HG03139 (cell line): ENCODE data around the gene NRXN3.
A peak's percentile ranks its signal among the peaks of the same experiment; 100 is the strongest.
"Not testable (repeated sequence)": the region's sequence is repeated elsewhere in the genome, so short reads cannot be mapped to it uniquely, and the experiment has no call there.

Experiments
- ATAC-seq: cut with Tn5 transposase; IDR thresholded peaks from one replicate; pipeline ENCODE4 v1.9.1; 2021; ENCODE audit not compliant: unreplicated experiment

Gene NRXN3

GRCh38 chr14:78479127-78479780 lies 309.1 kb downstream of the NRXN3 start:
- ATAC-seq, result no peak

DNA sequence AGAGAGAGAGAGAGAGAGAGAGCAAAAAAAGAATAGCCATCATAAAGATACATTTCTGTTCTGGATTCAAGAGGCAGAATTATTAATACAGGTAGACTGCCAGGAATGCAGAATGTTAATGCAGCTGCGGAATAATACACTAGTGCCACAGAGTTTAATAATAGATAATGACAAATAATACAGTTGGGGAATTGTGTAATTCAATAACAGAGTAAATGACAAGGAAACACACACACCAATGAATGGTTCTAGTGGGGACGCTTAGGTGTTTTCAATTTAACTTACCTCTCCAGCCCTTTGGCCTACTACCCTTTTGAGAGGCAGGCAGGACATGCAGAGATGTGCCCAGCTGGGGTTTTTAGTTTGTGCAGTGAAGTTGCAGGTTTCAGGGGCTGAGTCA lies 313.9 kb downstream of the NRXN3 start:
- ATAC-seq, result no peak

DNA sequence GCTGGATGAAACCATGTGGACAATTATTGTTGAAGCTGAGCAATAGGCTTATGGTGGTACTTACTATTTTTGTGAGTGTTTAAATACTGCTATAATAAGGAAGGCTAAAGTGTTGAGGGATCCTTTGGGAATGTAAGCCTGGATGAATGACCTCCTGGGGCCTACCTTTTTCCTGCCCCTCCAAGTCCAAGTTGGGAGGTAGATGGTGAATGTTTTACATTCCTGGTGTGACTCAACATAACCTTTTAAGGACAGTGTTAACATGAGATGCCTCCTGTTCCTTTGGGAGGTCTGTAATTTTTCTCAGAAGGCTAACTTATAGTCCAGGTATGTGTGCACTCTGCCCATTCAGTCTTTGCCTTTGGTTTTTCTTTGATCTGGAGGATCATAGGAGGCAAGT lies 315.9 kb downstream of the NRXN3 start:
- ATAC-seq, result no peak

DNA sequence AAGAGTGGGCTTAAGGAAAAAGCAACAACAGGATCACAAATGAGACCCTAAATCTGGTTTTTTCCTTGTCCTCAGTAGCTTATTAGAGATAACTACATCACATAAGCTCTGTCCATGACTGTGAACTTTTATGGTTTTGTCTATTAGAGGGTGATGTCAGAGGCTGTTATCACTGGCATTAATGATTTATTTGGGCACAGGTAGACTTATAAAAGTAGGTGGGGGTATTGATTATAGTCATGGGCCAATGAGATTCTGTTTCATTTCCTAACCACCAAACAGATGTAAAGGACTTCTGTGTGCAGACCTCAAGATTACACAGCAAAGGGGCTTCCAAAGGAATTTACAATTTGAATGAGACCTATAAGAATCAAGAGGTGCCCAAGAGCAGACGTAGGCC lies 316.4 kb downstream of the NRXN3 start:
- no peak for ATAC-seq

DNA sequence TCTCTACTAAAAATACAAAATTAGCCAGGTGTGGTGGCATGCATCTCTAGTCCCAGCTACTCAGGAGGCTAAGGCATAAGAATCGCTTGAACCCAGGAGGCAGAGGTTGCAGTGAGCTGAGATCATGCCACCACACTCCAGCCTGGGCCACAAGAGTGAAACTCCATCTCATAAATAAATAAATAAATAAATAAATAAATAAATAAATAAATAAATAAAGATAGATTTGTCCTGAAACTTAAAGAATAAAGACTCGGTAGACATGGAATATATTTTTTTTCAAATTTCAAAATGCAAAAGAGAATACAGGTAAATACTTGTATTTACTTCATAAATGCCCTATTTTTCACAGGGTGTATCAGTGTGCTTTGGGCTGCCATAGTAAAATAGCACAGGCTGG lies 317.4 kb downstream of the NRXN3 start:
- not testable (repeated sequence) for ATAC-seq

GRCh38 chr14:78488938-78489337 lies 318.8 kb downstream of the NRXN3 start:
- no peak for ATAC-seq

- no peak for ATAC-seq
Observed at GRCh38 chr14:78491048-78491447, 320.9 kb downstream of the NRXN3 start.

DNA sequence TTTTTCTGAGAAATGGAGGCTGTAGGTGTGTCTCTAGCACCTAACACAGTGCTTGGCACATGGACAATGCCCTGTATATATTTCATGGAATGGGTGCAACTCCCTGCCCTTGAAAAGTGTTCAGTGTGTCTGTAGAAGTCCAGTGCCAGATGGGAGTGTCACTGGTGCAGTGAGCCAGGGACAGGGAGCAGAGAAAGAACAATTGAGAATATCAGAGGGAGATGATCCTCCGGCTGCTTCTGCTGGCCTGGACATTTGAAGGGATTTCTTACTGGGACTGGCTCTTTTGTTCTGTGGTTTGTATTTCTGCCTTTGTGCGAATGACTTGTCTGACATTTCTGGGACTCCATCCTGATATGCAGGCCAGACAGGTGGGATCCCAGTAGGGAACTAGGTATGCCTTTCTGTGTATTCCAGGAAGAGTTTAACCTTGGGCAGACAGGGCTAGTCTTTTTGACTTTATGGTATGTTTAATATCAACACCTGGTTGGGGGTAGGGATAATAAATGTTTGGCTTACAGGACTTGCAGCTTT lies 328.0 kb downstream of the NRXN3 start:
- no peak for ATAC-seq

GRCh38 chr14:78501909-78502308 lies 331.7 kb downstream of the NRXN3 start:
- no peak for ATAC-seq

GRCh38 chr14:78508023-78508422 lies 337.9 kb downstream of the NRXN3 start:
- no peak for ATAC-seq

GRCh38 chr14:78509516-78509915 lies 339.3 kb downstream of the NRXN3 start:
- ATAC-seq, result no peak

- no peak for ATAC-seq
Observed at GRCh38 chr14:78512021-78512420, 341.8 kb downstream of the NRXN3 start.

DNA sequence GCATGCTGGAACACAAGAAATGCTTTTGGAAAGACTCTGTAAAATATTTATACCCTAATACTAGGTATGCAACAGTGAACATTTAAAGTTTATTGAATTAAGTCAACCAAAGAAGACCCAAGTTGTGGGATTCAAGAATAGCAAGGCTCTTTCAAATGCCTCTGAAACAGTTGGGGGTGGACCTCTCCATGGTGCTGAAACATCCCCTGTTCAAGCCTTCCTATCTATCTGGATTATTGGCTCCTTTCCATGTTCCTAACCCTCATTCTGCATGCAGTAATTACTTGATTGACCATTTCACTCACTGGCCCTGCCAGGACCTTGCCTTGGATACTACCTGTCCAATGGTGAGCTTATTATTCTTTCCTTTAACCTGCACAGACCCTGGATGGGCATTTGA lies 349.7 kb downstream of the NRXN3 start:
- ATAC-seq, result no peak

GRCh38 chr14:78524196-78524595 lies 354.0 kb downstream of the NRXN3 start:
- no peak for ATAC-seq

- ATAC-seq, result no peak
Observed at GRCh38 chr14:78524766-78525165, 354.6 kb downstream of the NRXN3 start.

DNA sequence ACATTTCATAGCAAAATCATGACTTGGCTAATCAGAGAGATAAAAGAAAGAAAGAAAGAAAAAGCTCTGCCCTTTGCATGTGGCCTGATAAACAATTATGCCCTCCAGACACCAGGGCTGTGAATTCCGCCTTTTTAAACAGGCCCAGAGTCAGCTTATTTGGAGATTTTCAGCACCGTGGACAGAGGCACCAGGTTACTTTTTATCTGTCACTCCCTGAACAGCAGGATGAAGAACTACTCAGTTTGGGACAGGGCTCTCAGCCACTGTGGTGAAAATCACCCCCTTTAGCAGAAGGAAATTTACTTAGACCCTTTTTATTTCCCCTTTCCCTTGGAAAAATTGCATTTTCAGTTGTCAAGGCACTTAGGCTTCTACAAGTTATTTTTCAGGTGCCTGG lies 359.9 kb downstream of the NRXN3 start:
- ATAC-seq, result no peak

- no peak for ATAC-seq
Observed at GRCh38 chr14:78534141-78534540, 364.0 kb downstream of the NRXN3 start.

DNA sequence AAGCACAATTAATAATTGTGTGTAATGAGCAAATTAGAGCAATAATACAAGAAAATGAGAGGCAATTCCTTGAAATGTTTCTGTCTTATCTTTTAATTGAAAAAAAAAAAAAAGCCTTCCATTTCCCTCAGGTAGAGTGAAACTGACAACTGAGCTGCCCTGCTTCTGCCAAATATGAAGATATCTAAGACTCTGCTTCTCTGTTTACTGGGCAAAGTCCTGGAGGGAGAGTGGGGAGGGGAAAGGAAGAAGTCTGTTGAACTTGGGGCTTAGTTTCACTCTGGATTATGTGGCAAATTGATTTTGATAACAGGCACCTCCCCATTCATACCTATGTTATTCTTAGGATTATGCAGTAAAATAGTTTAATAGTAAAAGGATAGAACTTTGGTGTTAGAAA lies 364.9 kb downstream of the NRXN3 start:
- no peak for ATAC-seq

DNA sequence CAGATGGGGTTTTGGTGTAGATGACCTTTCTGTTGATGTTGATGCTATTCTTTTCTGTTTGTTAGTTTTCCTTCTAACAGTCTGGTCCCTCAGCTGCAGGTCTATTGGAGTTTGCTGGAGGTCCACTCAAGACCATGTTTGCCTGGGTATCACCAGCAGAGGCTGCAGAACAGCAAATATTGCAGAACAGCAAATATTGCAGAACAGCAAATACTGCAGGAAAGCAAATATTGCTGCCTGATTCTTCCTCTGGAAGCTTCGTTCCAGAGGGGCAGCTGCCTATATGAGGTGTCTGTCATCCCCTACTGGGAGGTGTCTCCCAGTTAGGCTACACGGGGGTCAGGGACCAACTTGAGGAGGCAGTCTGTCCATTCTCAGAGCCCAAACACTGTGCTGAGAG lies 371.6 kb downstream of the NRXN3 start:
- not testable (repeated sequence) for ATAC-seq

DNA sequence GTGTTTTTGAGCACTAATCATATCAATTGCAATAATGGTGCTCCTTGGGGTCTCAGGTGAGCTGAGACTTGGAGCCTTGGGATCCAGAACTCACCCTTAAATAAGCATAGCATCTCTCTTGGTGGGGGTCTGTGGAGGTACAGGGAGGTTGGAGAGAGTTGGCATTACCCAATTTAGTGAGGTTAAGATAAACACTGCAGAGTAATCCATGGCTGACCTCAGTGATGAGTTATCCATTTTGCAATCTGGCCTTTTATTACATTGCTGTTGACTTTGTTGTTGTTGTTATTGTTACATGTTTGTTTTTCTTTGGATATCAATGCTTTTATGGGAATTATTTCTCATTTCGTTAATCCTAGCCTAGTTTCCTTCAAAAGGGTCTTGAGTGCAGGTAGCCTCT lies 373.3 kb downstream of the NRXN3 start:
- ATAC-seq, result no peak

DNA sequence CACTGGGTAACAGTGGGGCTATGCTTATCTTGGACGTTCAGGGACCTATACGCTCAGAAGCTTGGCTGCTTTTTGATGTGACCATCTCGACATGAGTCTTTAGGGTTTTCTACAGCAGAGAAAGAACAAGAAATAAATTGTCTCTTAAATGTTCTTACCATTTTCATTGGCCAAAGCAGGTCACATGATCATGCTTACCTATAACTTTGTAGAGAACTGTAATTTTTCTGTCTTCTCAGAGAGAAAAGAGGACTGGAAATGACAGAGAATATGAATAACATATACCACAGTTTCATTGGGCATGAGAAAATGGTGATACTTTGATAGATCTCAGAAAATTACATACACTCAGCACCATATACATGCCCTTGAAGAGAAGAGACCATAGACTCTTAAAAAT lies 390.9 kb downstream of the NRXN3 start:
- no peak for ATAC-seq

- ATAC-seq, result peak; percentile 99
Observed at GRCh38 chr14:78566026-78566858, 396.1 kb downstream of the NRXN3 start.

DNA sequence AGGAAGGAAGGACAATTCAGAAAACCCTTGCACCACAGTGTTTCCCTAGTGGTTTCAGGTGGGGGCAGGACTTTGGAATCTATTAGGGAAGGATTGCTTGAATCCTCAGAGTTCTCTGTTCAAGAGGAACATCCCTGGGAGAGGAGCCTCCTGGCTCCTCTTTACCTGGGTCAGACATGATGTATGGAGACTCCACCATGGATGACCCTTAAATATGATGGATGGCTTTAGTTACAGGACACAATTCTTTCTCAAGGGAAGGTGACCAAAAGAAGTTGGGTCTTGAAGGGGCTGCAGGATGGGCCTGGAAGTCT lies 396.6 kb downstream of the NRXN3 start:
- no peak for ATAC-seq
